Fibroblast of villous mesenchyme (primary cell): Measurements from ENCODE around the gene CNRIP1. TPM values are rescaled to one million over a fixed set of nuclear protein-coding genes. Genes with fewer than 3 reads are reported as not detected.
"Not testable (repeated sequence)": the region's sequence is repeated elsewhere in the genome, so short reads cannot be mapped to it uniquely, and the experiment has no call there.

Experiments
- DNase-seq: peaks from one replicate; pipeline ENCODE4 v3.0.0-alpha.2; 2010; ENCODE audit warnings: low read depth
- H3K4me3 ChIP-seq: 2 replicates; pipeline ENCODE4 v1.5.1; 2011; ENCODE audit warnings: low read depth, mild to moderate bottlenecking, low read length
- total RNA-seq: library from RNA; depleted of rRNA; stranded (reverse); fragments of >200 nt; gene quantifications from 2 replicates; pipeline ENCODE4 v1.2.3, GENCODE V29; 2012
- TF ChIP-seq, protein P1 (sequence below): IDR thresholded peaks from 2 replicates; pipeline ENCODE4 v1.5.1; 2012; ENCODE audit warnings: low read depth, mild to moderate bottlenecking, low read length; ENCODE audit not compliant: insufficient read depth

CNRIP1 gene
- total RNA-seq, 1 donor, result 24.6 TPM

GRCh38 chr2:68309426-68309825 is 10.3 kb downstream of the CNRIP1 start:
- DNase-seq, result no peak
- H3K4me3 ChIP-seq, result no peak overlapping the region
- TF ChIP-seq, protein P1, sequence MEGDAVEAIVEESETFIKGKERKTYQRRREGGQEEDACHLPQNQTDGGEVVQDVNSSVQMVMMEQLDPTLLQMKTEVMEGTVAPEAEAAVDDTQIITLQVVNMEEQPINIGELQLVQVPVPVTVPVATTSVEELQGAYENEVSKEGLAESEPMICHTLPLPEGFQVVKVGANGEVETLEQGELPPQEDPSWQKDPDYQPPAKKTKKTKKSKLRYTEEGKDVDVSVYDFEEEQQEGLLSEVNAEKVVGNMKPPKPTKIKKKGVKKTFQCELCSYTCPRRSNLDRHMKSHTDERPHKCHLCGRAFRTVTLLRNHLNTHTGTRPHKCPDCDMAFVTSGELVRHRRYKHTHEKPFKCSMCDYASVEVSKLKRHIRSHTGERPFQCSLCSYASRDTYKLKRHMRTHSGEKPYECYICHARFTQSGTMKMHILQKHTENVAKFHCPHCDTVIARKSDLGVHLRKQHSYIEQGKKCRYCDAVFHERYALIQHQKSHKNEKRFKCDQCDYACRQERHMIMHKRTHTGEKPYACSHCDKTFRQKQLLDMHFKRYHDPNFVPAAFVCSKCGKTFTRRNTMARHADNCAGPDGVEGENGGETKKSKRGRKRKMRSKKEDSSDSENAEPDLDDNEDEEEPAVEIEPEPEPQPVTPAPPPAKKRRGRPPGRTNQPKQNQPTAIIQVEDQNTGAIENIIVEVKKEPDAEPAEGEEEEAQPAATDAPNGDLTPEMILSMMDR, result no peak

- DNase-seq, result not testable (repeated sequence)
These were observed 15.9 kb downstream of the CNRIP1 start for GRCh38 chr2:68303902-68304272.

GRCh38 chr2:68303033-68303901 is 16.5 kb downstream of the CNRIP1 start:
- H3K4me3 ChIP-seq, result no peak overlapping the region
- DNase-seq, result peak; percentile 21
- TF ChIP-seq, protein P1, result no peak

More at GRCh38 chr2:68303902-68304272, 15.9 kb downstream of the CNRIP1 start:
- H3K4me3 ChIP-seq, result not testable (repeated sequence)

DNA sequence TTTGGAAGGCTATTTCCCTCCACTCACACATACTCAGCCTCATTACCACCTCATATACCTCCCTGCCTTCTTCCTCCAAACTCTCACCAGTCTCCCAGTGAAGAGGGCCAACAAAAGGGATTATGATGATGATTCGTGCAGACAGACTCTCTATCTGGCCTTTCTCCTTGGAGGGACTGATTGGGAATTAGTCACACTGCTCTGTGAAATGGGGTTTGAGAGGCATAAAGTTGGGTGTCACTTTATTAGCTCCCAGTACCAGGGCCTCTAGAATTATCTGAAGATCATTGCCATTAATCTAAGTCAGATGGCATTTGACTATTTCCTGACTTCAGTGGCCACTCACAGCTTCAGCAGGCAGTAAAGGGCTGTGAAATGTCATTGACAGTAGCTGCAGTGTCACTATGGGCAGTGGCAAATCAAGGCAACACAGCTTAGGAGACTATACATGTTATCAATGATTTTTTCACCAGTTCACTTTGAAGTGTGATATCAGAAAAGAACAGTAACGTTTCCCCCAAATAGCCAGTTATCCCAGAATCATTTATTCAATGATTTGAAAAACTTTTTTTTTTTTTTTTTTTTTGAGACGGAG is 17.4 kb downstream of the CNRIP1 start:
- TF ChIP-seq, protein P1, result no peak
- H3K4me3 ChIP-seq, result no peak overlapping the region
- no peak for DNase-seq

DNA sequence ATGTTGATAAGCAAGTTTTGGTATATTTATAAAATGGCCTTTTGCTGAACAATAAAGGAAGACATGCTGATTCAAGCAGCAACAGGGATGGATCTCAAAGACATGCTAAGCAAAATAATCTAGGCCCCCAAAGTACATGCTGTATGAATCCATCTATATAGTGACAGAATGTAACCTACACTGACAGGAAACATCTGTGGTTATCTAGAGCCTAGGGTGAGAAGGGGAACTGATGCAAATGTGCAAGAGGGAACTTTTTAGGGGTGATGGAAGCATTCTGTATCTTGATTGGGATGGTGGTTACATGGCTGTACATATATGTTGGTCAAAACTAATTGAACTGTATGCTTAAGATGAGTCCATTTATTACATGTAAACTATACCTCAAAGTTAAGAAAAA is 24.2 kb downstream of the CNRIP1 start:
- no peak overlapping the region for H3K4me3 ChIP-seq
- DNase-seq, result no peak
- TF ChIP-seq, protein P1, result no peak

- DNase-seq, result no peak
- TF ChIP-seq, protein P1, result no peak
- no peak overlapping the region for H3K4me3 ChIP-seq
These were observed 24.8 kb downstream of the CNRIP1 start for GRCh38 chr2:68294913-68295312.

- TF ChIP-seq, protein P1, result no peak
- no peak for DNase-seq
- no peak overlapping the region for H3K4me3 ChIP-seq
These were observed 25.6 kb downstream of the CNRIP1 start for GRCh38 chr2:68294187-68294586.
